ENCODE data around the gene MOCS2. TPM values are rescaled to one million over a fixed set of nuclear protein-coding genes. Genes with fewer than 3 reads are reported as not detected.

MOCS2 gene
- total and polyA plus RNA-seq, 9 of the 15 experiments (the other 6 are each of a cell fraction or from before 2014, with no cell fraction given): 33.0 to 74.5 (median 48.4) TPM

DNA sequence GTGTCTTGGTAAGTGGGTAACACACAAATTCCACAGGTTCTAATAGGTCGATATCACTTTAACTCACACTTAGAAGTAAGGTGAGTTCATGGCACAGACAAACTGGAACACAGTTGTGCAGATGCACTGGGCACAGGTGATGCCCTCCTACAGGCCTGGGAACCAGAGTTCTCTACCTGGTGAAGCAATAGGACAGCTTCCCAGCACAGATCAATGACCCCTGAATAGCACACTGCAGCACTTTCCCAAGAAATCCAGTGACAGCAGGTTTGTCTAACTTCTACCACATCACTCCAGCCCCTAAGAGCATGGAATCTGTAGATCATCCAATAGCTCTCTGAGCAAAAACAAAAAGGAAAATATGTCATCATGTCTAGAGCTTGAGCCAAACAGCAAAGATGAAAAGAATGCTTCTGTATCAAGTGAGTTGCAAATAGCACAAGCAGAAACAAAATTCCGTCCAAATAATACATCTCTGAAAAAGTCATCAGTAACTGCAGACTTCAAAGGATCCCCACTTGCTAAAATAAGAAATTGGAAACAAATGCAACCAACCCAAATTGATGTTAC, 33.5 kb downstream of the MOCS2 start:
- no peaks in the 10 kb centered on the region for H3K9me1 ChIP-seq (ENCODE audit: control insufficient read depth, insufficient read depth, low read length)
- H3K27ac ChIP-seq (ENCODE audit: extremely low read depth, low read depth, low read length): no peak overlapping the region
- ChIA-PET POLR2A (interaction anchor here (0.5 kb wide), 1 partner anchor 21 kb away, joined by 3 read pairs; no protein-coding TSS in a partner anchor), CTCF (ENCODE audit: low intra/inter-chr PET ratio) (no interaction called here)
- no peaks in the 10 kb centered on the region for H3K79me2 ChIP-seq (ENCODE audit: control insufficient read depth, insufficient read depth, low read length)
- no peaks in the 10 kb centered on the region for H3K9me3 ChIP-seq (replicated peaks; ENCODE audit: control insufficient read depth, insufficient read depth, low read depth, low read length)
- BruUV-seq (replicated peaks): no TSS peak
- H2AFZ ChIP-seq (ENCODE audit: low read depth, low read length): no peak overlapping the region
- no peaks in the 10 kb centered on the region for H3K36me3 ChIP-seq (ENCODE audit: control insufficient read depth, insufficient read depth, low read length)
- no peak overlapping the region for H3K4me3 ChIP-seq
- DNase-seq (ENCODE audit: extremely low read depth in 1 of 4, low spot score in 3 of 4): no peak
- no peaks in the 10 kb centered on the region for H4K20me1 ChIP-seq (replicated peaks; ENCODE audit: control insufficient read depth, insufficient read depth, low read length)
- TF ChIP-seq, protein P1, sequence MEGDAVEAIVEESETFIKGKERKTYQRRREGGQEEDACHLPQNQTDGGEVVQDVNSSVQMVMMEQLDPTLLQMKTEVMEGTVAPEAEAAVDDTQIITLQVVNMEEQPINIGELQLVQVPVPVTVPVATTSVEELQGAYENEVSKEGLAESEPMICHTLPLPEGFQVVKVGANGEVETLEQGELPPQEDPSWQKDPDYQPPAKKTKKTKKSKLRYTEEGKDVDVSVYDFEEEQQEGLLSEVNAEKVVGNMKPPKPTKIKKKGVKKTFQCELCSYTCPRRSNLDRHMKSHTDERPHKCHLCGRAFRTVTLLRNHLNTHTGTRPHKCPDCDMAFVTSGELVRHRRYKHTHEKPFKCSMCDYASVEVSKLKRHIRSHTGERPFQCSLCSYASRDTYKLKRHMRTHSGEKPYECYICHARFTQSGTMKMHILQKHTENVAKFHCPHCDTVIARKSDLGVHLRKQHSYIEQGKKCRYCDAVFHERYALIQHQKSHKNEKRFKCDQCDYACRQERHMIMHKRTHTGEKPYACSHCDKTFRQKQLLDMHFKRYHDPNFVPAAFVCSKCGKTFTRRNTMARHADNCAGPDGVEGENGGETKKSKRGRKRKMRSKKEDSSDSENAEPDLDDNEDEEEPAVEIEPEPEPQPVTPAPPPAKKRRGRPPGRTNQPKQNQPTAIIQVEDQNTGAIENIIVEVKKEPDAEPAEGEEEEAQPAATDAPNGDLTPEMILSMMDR (IDR thresholded peaks at IDR 0.05 in 2 of 3, conservative IDR thresholded peaks at IDR 0.05 in 1 of 3; ENCODE audit: insufficient read depth in 2 of 3, low read depth in 1 of 3, low read length in 3 of 3): no peak
- TF ChIP-seq E2F3 (CRISPR knock-in tag; IDR thresholded peaks at IDR 0.05): no peak
- TF ChIP-seq SMARCA4 (IDR thresholded peaks at IDR 0.05): no peak
- no peak for TF ChIP-seq SMC3 (conservative IDR thresholded peaks at IDR 0.05; ENCODE audit: insufficient read depth, low read depth, low read length)
- no peak for TF ChIP-seq HNRNPL (IDR thresholded peaks at IDR 0.05; ENCODE audit: low read depth, low read length)
- TF ChIP-seq ZNF764 (CRISPR knock-in tag; IDR thresholded peaks at IDR 0.05; ENCODE audit: low read depth): no peak
- no peak for TF ChIP-seq TCF7 (IDR thresholded peaks at IDR 0.05; ENCODE audit: borderline replicate concordance)
- in situ Hi-C loops (cut with MboI) (no loop called here), intact Hi-C loops (cut with micrococcal nuclease) (no loop called here)
- no peak overlapping the region for H3K9ac ChIP-seq (ENCODE audit: insufficient read depth in 1 of 2, low read depth in 2 of 2, low read length in 2 of 2)
- H3K4me2 ChIP-seq (ENCODE audit: insufficient read depth, low read length): no peak overlapping the region
- FAIRE-seq: no peak
- H3K4me1 ChIP-seq (replicated peaks in 1 of 2; ENCODE audit: control insufficient read depth in 2 of 2, insufficient read depth in 2 of 2, low read length in 2 of 2): no peaks in the 10 kb centered on the region
- peaks cover 0 to 4% of the 10 kb centered on the region in 2 experiments; a peak in 2 of 5 replicates for H3K27me3 ChIP-seq (ENCODE audit: control insufficient read depth in 2 of 2, insufficient read depth in 2 of 2, low read length in 2 of 2)
- ATAC-seq: no peak
- WGBS (ENCODE audit: insufficient coverage, low coverage, missing lambda C conversion rate): 0% methylated on average over 2 of the region's 2 CpGs

Data from K562 (cell line).